OCI-LY3 (cell line): ENCODE measurements around the gene EXOSC7.
"Not testable (repeated sequence)": the region's sequence is repeated elsewhere in the genome, so short reads cannot be mapped to it uniquely, and the experiment has no call there.

Source experiments
- H2AFZ ChIP-seq: fragments of 200-600, 300-600 bp; shearing (Covaris generic); 2 replicates; pipeline ENCODE4 v1.6.0; 2014; ENCODE audit warnings: antibody characterized with exemption, low read depth, low read length
- H3K27ac ChIP-seq: fragments of 200-600, 300-600 bp; sonication (generic); 2 replicates; pipeline ENCODE4 v1.5.1; 2014; ENCODE audit warnings: mild to moderate bottlenecking, low read length, moderate library complexity, mixed read lengths
- H3K27me3 ChIP-seq: fragments of 200-600, 300-600 bp; sonication (generic); 2 replicates; pipeline ENCODE4 v1.6.1; 2014; ENCODE audit warnings: low read depth, low read length, mixed read lengths
- H3K36me3 ChIP-seq: fragments of 200-600, 300-600 bp; sonication (generic); replicated peaks from 2 replicates; pipeline ENCODE3; 2014; ENCODE audit warnings: low read depth, low read length, mixed read lengths
- H3K4me1 ChIP-seq: fragments of 300-600, 200-600 bp; sonication (generic); 2 replicates; pipeline ENCODE4 v1.6.1; 2014; ENCODE audit warnings: low read length, mixed read lengths
- H3K4me2 ChIP-seq: fragments of 200-600, 300-600 bp; sonication (generic); 2 replicates; pipeline ENCODE4 v1.6.1; 2014; ENCODE audit warnings: low read length, mixed read lengths
- H3K4me3 ChIP-seq: fragments of 300-600, 200-600 bp; sonication (generic); 2 replicates; pipeline ENCODE4 v1.5.1; 2014; ENCODE audit warnings: antibody characterized with exemption, mild to moderate bottlenecking, low read length, moderate library complexity
- H3K79me2 ChIP-seq: fragments of 300-600, 200-600 bp; shearing (Covaris generic); 2 replicates; pipeline ENCODE4 v1.6.1; 2014; ENCODE audit warnings: mild to moderate bottlenecking, low read length, mixed read lengths
- H3K9ac ChIP-seq: fragments of 300-600, 200-600 bp; shearing (Covaris generic); 2 replicates; pipeline ENCODE4 v1.6.0; 2014; ENCODE audit warnings: mild to moderate bottlenecking, low read length, moderate library complexity
- H3K9me3 ChIP-seq: fragments of 200-600, 300-600 bp; shearing (Covaris generic); 2 replicates; pipeline ENCODE4 v1.6.1; 2014; ENCODE audit warnings: low read length, mixed read lengths; ENCODE audit not compliant: insufficient read depth
- H4K20me1 ChIP-seq: fragments of 200-600, 300-600 bp; sonication (generic); 2 replicates; pipeline ENCODE4 v1.6.1; 2016; ENCODE audit warnings: low read length, mixed read lengths; ENCODE audit not compliant: insufficient read depth
- CTCF ChIP-seq: fragments of 200-600, 300-600 bp; sonication (generic); IDR thresholded peaks from 2 replicates; pipeline ENCODE4 v1.5.1; 2014; ENCODE audit warnings: antibody characterized with exemption, low read length, low read depth
- EZH2phosphoT487 ChIP-seq: fragments of 200-600 bp; shearing (Covaris generic); IDR thresholded peaks from 2 replicates; pipeline ENCODE4 v1.6.1; 2018; ENCODE audit warnings: antibody characterized with exemption, mixed run types, low read depth

EXOSC7 gene

DNA sequence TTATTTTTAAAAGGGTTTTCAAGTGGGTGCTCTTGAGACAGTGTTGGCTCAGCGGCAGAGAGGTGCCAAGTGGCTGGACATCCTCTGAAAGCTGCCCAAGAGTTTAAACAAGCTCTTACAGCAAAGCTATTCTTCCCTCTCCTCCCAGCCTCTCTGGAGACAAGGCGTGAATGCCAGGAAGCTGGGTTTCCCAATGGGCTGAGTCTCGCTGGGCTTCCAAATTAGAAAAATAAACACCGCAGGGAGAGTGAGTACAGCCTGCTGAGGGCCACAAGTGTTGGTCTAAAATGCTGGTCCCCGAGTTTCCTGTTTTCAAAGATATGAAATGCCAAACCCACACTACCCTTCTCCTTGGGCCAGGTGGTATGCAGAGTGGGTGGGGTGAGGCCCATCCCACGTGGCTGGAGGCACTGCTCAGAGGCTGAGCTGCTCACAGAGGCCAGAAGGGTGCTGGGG, 36.4 kb upstream of the EXOSC7 start:
- H2AFZ ChIP-seq: no peak overlapping the region
- 0 out of 2 replicates have a peak, but pooled peaks cover 3% of the 10 kb centered on the region for H3K79me2 ChIP-seq
- no peaks in the 10 kb centered on the region for H3K27me3 ChIP-seq
- no peak for TF ChIP-seq CTCF
- TF ChIP-seq EZH2phosphoT487: no peak
- peaks cover 22% of the 10 kb centered on the region for H3K36me3 ChIP-seq
- H3K4me1 ChIP-seq: no peaks in the 10 kb centered on the region
- H3K9ac ChIP-seq: no peak overlapping the region
- H3K9me3 ChIP-seq: no peaks in the 10 kb centered on the region
- H3K27ac ChIP-seq: no peak overlapping the region
- H3K4me2 ChIP-seq: no peak overlapping the region
- no peak overlapping the region for H3K4me3 ChIP-seq
- no peaks in the 10 kb centered on the region; the same call in 1 of the 2 replicates for H4K20me1 ChIP-seq

DNA sequence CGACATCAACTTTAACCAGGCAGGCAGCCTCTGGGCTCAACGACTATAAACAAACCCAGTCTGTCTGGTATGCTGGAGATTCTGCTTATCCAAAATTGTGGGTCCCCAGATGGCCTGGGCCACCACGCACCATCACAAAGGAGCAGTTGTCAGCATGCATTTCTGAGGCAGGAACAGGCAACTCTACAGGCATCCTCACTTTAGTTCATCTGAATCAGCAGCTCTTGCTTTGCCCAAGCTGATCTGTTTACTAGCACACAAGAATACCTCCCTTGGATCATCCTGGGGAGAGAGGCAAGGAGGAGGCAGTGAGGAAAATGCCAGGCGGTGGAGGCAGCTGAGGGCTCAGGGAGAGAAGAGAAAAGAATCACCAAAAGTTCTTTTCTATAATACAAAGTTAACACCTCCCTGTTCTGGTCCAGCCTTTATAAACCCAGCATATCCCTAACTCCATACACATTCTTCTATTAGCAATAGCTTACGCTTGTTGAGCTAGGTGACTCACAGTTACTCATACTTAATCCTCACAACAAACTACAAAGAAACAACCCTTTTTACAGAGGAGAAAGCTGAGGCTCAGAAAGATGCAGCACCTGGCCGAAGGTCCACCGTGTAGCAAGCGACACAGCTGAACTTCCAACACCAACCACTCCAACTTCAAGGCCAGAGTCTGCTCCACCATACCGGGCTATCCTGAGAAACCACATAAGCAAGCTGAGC, 33.7 kb upstream of the EXOSC7 start:
- Histone ChIP-seq H3K4me1 (no peaks in the 10 kb centered on the region), H3K27me3 (no peaks in the 10 kb centered on the region), H3K27ac (no peak overlapping the region), H2AFZ (no peak overlapping the region), H3K9me3 (no peaks in the 10 kb centered on the region), H3K9ac (no peak overlapping the region), H4K20me1 (no peaks in the 10 kb centered on the region), H3K4me3 (no peak overlapping the region), H3K36me3 (peaks cover 25% of the 10 kb centered on the region), H3K4me2 (no peak overlapping the region), H3K79me2 (no peaks in the 10 kb centered on the region)
- TF ChIP-seq CTCF: no peak
- TF ChIP-seq EZH2phosphoT487: no peak

- Histone ChIP-seq H2AFZ (no peak overlapping the region), H3K27ac (no peak overlapping the region)
- TF ChIP-seq EZH2phosphoT487 (no peak), CTCF (no peak)
Observed at GRCh38 chr3:44948239-44948638, 27.8 kb upstream of the EXOSC7 start.

DNA sequence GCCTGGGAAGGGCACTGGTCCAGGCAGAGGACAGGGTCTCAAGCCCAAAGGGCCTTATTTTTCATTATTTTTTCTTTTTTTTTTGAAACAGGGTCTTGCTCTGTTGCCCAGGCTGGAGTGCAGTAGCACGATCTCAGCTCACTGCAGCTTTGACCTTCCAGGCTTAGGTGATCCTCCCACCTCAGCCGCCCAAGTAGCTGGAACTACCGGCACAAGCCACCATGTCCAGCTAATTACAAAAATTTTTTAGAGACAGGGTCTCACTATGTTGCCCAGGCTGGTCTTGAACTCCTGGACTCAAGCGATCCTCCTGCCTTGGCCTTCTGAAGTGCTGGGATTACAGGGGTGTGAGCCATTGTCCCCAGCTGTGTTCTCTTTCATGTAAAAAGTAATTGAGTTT, 26.3 kb upstream of the EXOSC7 start:
- not testable (repeated sequence) for H3K4me2 ChIP-seq, H3K27me3 ChIP-seq, H2AFZ ChIP-seq, H3K4me1 ChIP-seq, H3K9ac ChIP-seq, H3K4me3 ChIP-seq, H3K27ac ChIP-seq, H3K9me3 ChIP-seq
- Histone ChIP-seq H4K20me1 (peaks cover 14% of the 10 kb centered on the region), H3K79me2 (peaks cover 21% of the 10 kb centered on the region; the same call in 1 of the 2 replicates), H3K36me3 (peaks cover 15% of the 10 kb centered on the region)

More at GRCh38 chr3:44948239-44948638, 27.8 kb upstream of the EXOSC7 start:
- peaks cover 12% of the 10 kb centered on the region for H3K36me3 ChIP-seq
- H3K4me3 ChIP-seq: no peak overlapping the region
- no peak overlapping the region for H3K4me2 ChIP-seq
- H4K20me1 ChIP-seq: peaks cover 11% of the 10 kb centered on the region; the same call in 1 of the 2 replicates
- no peaks in the 10 kb centered on the region for H3K27me3 ChIP-seq
- no peak overlapping the region for H3K9ac ChIP-seq
- no peaks in the 10 kb centered on the region for H3K9me3 ChIP-seq
- no peaks in the 10 kb centered on the region for H3K4me1 ChIP-seq
- H3K79me2 ChIP-seq: peaks cover 11% of the 10 kb centered on the region; the same call in 1 of the 2 replicates
